Transverse colon (tissue), 4 donors: Measurements from ENCODE around the gene CYGB.

Experiments
- CTCF ChIP-seq, 5 experiments: fragments of 200-600 bp in 3 of 5; fragments of 450-650 bp in 2 of 5; sonication (generic) in 3 of 5; IDR thresholded peaks; 1 replicate in 2 of 5; 2 replicates in 3 of 5; pipeline ENCODE4 v1.5.1; 2016 to 2017; ENCODE audit warnings: antibody characterized with exemption in 5 of 5, inconsistent platforms in 3 of 5, mild to moderate bottlenecking in 2 of 5, moderate library complexity in 1 of 5
- POLR2AphosphoS5 ChIP-seq, 3 donors: sonication (generic); formaldehyde crosslinking; IDR thresholded peaks; one replicate each; pipeline ENCODE4 v1.6.1; 2016; ENCODE audit warnings: antibody characterized with exemption in 3 of 3

GRCh38 chr17:76544546-76545365 is 7.2 kb upstream of the CYGB start:
- TF ChIP-seq CTCF (IDR thresholded peaks at IDR 0.05) (no peak), POLR2AphosphoS5 (IDR thresholded peaks at IDR 0.05) (no peak)
